K562 (cell line): ENCODE data around the gene MYO1D. TPM values are rescaled to one million over a fixed set of nuclear protein-coding genes. Genes with fewer than 3 reads are reported as not detected.

Source experiments
- ATAC-seq: fragments of 200-7000 bp; cut with Tn5 transposase; 3 replicates; pipeline ENCODE4 v1.9.1; 2020; ENCODE audit warnings: moderate library complexity
- BruUV-seq: library from RNA; stranded (reverse); fragments of 400-500 nt; replicated peaks from 2 replicates; lab custom pipeline; 2021; lab: Mats Ljungman, UMichigan
- CTCF ChIA-PET: fragments of 300-600 bp; formaldehyde crosslinking; extraction: SDS; loops from one replicate; lab custom pipeline; 2021; ENCODE audit warnings: low intra/inter-chr PET ratio; lab: Yijun Ruan, JAX
- POLR2A ChIA-PET: fragments of 300-600, 350-650 bp; sonication (Branson Sonifier 250); formaldehyde crosslinking; extraction: SDS; loops from one replicate; lab custom pipeline; 2021; ENCODE audit warnings: antibody characterized with exemption, inconsistent platforms; lab: Yijun Ruan, JAX
- DNase-seq, 4 experiments: peaks; one replicate each; pipeline versions ENCODE4 v3.0.0 to v3.0.0-alpha.2; 2011 to 2018; ENCODE audit warnings: low spot score in 3 of 4, mixed read lengths in 3 of 4; ENCODE audit errors: extremely low read depth in 1 of 4
- FAIRE-seq: peaks from 2 replicates; lab custom pipeline; 2011; peaks lifted over from hg19 to GRCh38; lab: Jason Lieb, UNC
- H2AFZ ChIP-seq: 2 replicates; pipeline ENCODE4 v1.6.0; 2011; ENCODE audit warnings: low read depth, low read length, control low read depth, inconsistent platforms
- H3K27ac ChIP-seq: fragments of 200-600 bp; 3 replicates; pipeline ENCODE4 v1.8.0; 2011; ENCODE audit warnings: low read depth, mild to moderate bottlenecking, control low read depth, inconsistent platforms, low read length, moderate library complexity, mixed read lengths; ENCODE audit errors: extremely low read depth
- H3K27me3 ChIP-seq, 2 experiments: fragments of 300-600 bp in 1 of 2; 2 replicates in 1 of 2; 3 replicates in 1 of 2; pipeline versions ENCODE4 v1.6.0 to v1.8.0; 2011; ENCODE audit warnings: inconsistent platforms in 2 of 2, low read length in 2 of 2, mild to moderate bottlenecking in 1 of 2, mixed read lengths in 1 of 2, moderate library complexity in 1 of 2; ENCODE audit not compliant: control insufficient read depth in 2 of 2, insufficient read depth in 2 of 2
- H3K36me3 ChIP-seq: fragments of 300-600 bp; 3 replicates; pipeline ENCODE4 v1.8.0; 2011; ENCODE audit warnings: mild to moderate bottlenecking, low read length, inconsistent platforms; ENCODE audit not compliant: control insufficient read depth, insufficient read depth
- H3K4me1 ChIP-seq, 2 experiments: fragments of 200-600 bp in 1 of 2; replicated peaks in 1 of 2; 2 replicates in 1 of 2; 3 replicates in 1 of 2; pipeline versions ENCODE4 v1.5.1 to v1.8.0; 2011; ENCODE audit warnings: inconsistent platforms in 2 of 2, low read length in 2 of 2, mild to moderate bottlenecking in 1 of 2, mixed read lengths in 1 of 2, moderate library complexity in 1 of 2; ENCODE audit not compliant: control insufficient read depth in 2 of 2, insufficient read depth in 2 of 2
- H3K4me2 ChIP-seq: 2 replicates; pipeline ENCODE4 v1.6.1; 2011; ENCODE audit warnings: low read length, control low read depth, inconsistent platforms, mixed read lengths; ENCODE audit not compliant: insufficient read depth
- H3K4me3 ChIP-seq: fragments of 200-600 bp; sonication (generic), shearing (Covaris generic); 2 replicates; pipeline ENCODE4 v1.5.1; 2016; ENCODE audit warnings: control low read depth, inconsistent platforms
- H3K79me2 ChIP-seq: fragments of 200-600 bp; 3 replicates; pipeline ENCODE4 v1.8.0; 2011; ENCODE audit warnings: low read length, inconsistent platforms; ENCODE audit not compliant: control insufficient read depth, insufficient read depth
- H3K9ac ChIP-seq, 2 experiments: 2 replicates each; pipeline versions ENCODE4 v1.6.0 to v1.6.1; 2011; ENCODE audit warnings: low read depth in 2 of 2, low read length in 2 of 2, control low read depth in 1 of 2, inconsistent platforms in 1 of 2, mild to moderate bottlenecking in 1 of 2, mixed read lengths in 1 of 2; ENCODE audit not compliant: insufficient read depth in 1 of 2
- H3K9me1 ChIP-seq: one replicate; pipeline ENCODE4 v1.6.0; 2011; ENCODE audit warnings: inconsistent platforms, mild to moderate bottlenecking, low read length, moderate library complexity; ENCODE audit not compliant: control insufficient read depth, insufficient read depth
- H3K9me3 ChIP-seq: replicated peaks from 2 replicates; pipeline ENCODE4 v1.5.1; 2011; ENCODE audit warnings: low read depth, low read length, inconsistent platforms; ENCODE audit not compliant: control insufficient read depth, insufficient read depth
- H4K20me1 ChIP-seq: replicated peaks from 2 replicates; pipeline ENCODE4 v1.6.1; 2011; ENCODE audit warnings: low read length, inconsistent platforms, mixed read lengths; ENCODE audit not compliant: control insufficient read depth, insufficient read depth
- CAMTA2 ChIP-seq: fragments of 250-450 bp; sonication (Bioruptor Pico); conservative IDR thresholded peaks from 2 replicates; pipeline ENCODE4 v1.5.1; 2022
- GABPB1 ChIP-seq: sonication (generic); formaldehyde crosslinking; IDR thresholded peaks from 2 replicates; pipeline ENCODE4 v1.8.0; 2022; ENCODE audit warnings: mild to moderate bottlenecking, missing genetic modification reagents
- HINFP ChIP-seq: fragments of 450-650 bp; conservative IDR thresholded peaks from 2 replicates; pipeline ENCODE4 v1.6.1; 2016; ENCODE audit warnings: missing genetic modification characterization, low read depth, mild to moderate bottlenecking, control low read depth, missing compliant biosample characterization
- IRF1 ChIP-seq: sonication (generic); formaldehyde crosslinking; IDR thresholded peaks from 2 replicates; pipeline ENCODE4 v1.8.0; 2022; ENCODE audit warnings: missing genetic modification reagents, mild to moderate bottlenecking, borderline replicate concordance
- KDM4B ChIP-seq, 2 experiments: fragments of 450-650 bp in 1 of 2; sonication (generic) in 1 of 2; IDR thresholded peaks; 2 replicates each; pipeline ENCODE4 v1.6.1; 2016 to 2017; ENCODE audit warnings: borderline replicate concordance in 2 of 2, antibody characterized with exemption in 1 of 2, low read depth in 1 of 2, mild to moderate bottlenecking in 1 of 2
- NUFIP1 ChIP-seq: fragments of 450-650 bp; IDR thresholded peaks from 2 replicates; pipeline ENCODE4 v1.6.1; 2018; ENCODE audit not compliant: partially characterized antibody
- RBFOX2 ChIP-seq: fragments of 200-400 bp; formaldehyde crosslinking; IDR thresholded peaks from 2 replicates; pipeline ENCODE4 v1.6.1; 2017; ENCODE audit warnings: low read depth, mild to moderate bottlenecking, low read length, moderate library complexity
- RBM15 ChIP-seq: fragments of 200-400 bp; formaldehyde crosslinking; IDR thresholded peaks from 2 replicates; pipeline ENCODE4 v1.6.1; 2018; ENCODE audit warnings: mild to moderate bottlenecking, low read length, moderate library complexity; ENCODE audit not compliant: insufficient read depth
- RFX5 ChIP-seq: IDR thresholded peaks from 2 replicates; pipeline ENCODE4 v1.6.1; 2011; ENCODE audit warnings: low read depth, mild to moderate bottlenecking, improper control_type of control experiment, low read length
- SMAD4 ChIP-seq: fragments of 250-450 bp; sonication (Bioruptor Pico); conservative IDR thresholded peaks from 2 replicates; pipeline ENCODE4 v1.8.0; 2021; ENCODE audit warnings: inconsistent platforms, mild to moderate bottlenecking, moderate library complexity
- SPI1 ChIP-seq: IDR thresholded peaks from 2 replicates; pipeline ENCODE4 v1.6.1; 2011; ENCODE audit warnings: low read depth, low read length, control low read depth, borderline replicate concordance
- THRB ChIP-seq: fragments of 450-650 bp; formaldehyde crosslinking; conservative IDR thresholded peaks from 2 replicates; pipeline ENCODE4 v1.4.0; 2022; ENCODE audit warnings: mild to moderate bottlenecking, missing genetic modification characterization
- ZNF75A ChIP-seq: fragments of 450-650 bp; formaldehyde crosslinking; IDR thresholded peaks from 2 replicates; pipeline ENCODE4 v1.4.0; 2020; ENCODE audit warnings: mild to moderate bottlenecking
- ZNF76 ChIP-seq: fragments of 250-450 bp; sonication (Bioruptor Pico); IDR thresholded peaks from 2 replicates; pipeline ENCODE4 v1.4.0; 2020; ENCODE audit warnings: mild to moderate bottlenecking, moderate library complexity, borderline replicate concordance
- ZNF766 ChIP-seq: fragments of 200-800 bp; sonication (Bioruptor generic); conservative IDR thresholded peaks from 2 replicates; pipeline ENCODE4 v1.6.1; 2016; ENCODE audit warnings: missing genetic modification characterization, missing compliant biosample characterization
- WGBS: fragments of 100-300 bp; shearing (Covaris generic); methylation state at CpG from one replicate; pipeline ENCODE4 v1.1.6; 2016; ENCODE audit warnings: low coverage, mixed read lengths; ENCODE audit not compliant: insufficient coverage; ENCODE audit errors: missing lambda C conversion rate; 5-methylcytosine and 5-hydroxymethylcytosine counted together
- in situ Hi-C: fragments of 300-500 bp; cut with MboI; formaldehyde crosslinking; loops from 4 replicates; pipeline ENCODE4 v1.15.0; 2018; ENCODE audit warnings: inconsistent platforms, mixed read lengths
- intact Hi-C: fragments of 100-400 bp; cut with micrococcal nuclease; formaldehyde crosslinking; loops from 2 replicates; pipeline ENCODE4 v1.14.2; 2022
- polyA plus RNA-seq, 8 experiments: library from polyadenylated mRNA; depleted of rRNA in 4 of 8; stranded (reverse) in 5 of 8; unstranded in 3 of 8; fragments of >200 nt; fragmentation: Nextera tagmentation in 2 of 8; fragmentation: Illumina TruSeq in 1 of 8; extraction: Ambion mirVana in 2 of 8; extraction: Trizol in 1 of 8; gene quantifications; 2 replicates each; pipeline versions ENCODE4 v1.2.1 to v1.2.3, GENCODE V29; 2011 to 2014; ENCODE audit warnings: inconsistent platforms in 1 of 8, missing spikeins in 1 of 8
- total RNA-seq, 7 experiments: library from RNA; depleted of rRNA in 6 of 7; stranded (reverse); fragments of >200 nt in 6 of 7; fragmentation: Illumina TruSeq in 2 of 7; extraction: Trizol in 2 of 7; gene quantifications; 2 replicates each; pipeline versions ENCODE4 v1.2.1 to v1.2.3, GENCODE V29; 2011 to 2021; ENCODE audit warnings: low replicate concordance in 1 of 7

MYO1D gene
- total and polyA plus RNA-seq, 9 of the 15 experiments (the other 6 are each of a cell fraction or from before 2014, with no cell fraction given) = 2.1 to 71.2 (median 45.4) TPM

- Histone ChIP-seq H3K4me2 (peak within 1 kb of the TSS; percentile 79), H3K9me1 (no peaks in the 10 kb centered on the region), H3K27ac (peak within 1 kb of the TSS; percentile 78), H3K4me1 (peaks cover 13 to 52% of the 10 kb centered on the region in 2 experiments; a peak in 4 of 5 replicates), H3K79me2 (peaks cover 17% of the 10 kb centered on the region; the same call in 2 of the 3 replicates), H3K9ac (peak within 1 kb of the TSS; percentile 62 to 94), H3K36me3 (peaks cover 50% of the 10 kb centered on the region; the same call in 2 of the 3 replicates), H2AFZ (peak within 1 kb of the TSS; percentile 91), H3K9me3 (no peaks in the 10 kb centered on the region), H3K4me3 (peak within 1 kb of the TSS; percentile 56), H3K27me3 (no peaks in the 10 kb centered on the region), H4K20me1 (peaks cover 10% of the 10 kb centered on the region; the same call in 1 of the 2 replicates)
- intact Hi-C loops (loop anchor here (10.0 kb wide), 1 partner anchor 168 kb away; no protein-coding TSS in a partner anchor), in situ Hi-C loops (no loop called here)
- CTCF ChIA-PET = no interaction called here
- POLR2A ChIA-PET = interaction anchor here (0.6 to 2.5 kb wide), 9 partner anchors 9 to 639 kb away, joined by 3 to 9 read pairs (median 4); no protein-coding TSS in a partner anchor
- FAIRE-seq (no peak), DNase-seq (peak; percentile 82 to 87 (median 85)), ATAC-seq (peak; percentile 61)
- BruUV-seq = no TSS peak
- 1% methylated on average over 47 of the region's 135 CpGs for WGBS
- TF ChIP-seq GABPB1 (CRISPR knock-in tag) (no peak), RFX5 (no peak), SMAD4 (peak; percentile 87), RBFOX2 (peak; percentile 24), ZNF76 (no peak), KDM4B (IDR thresholded peaks at IDR 0.05; ENCODE audit: borderline replicate concordance in 2 of 2, low read depth in 1 of 2) (no peak), HINFP (tag) (no peak), THRB (CRISPR knock-in tag) (no peak), ZNF75A (no peak), SPI1 (no peak), ZNF766 (CRISPR knock-in tag) (peak; percentile 63; the same call in 1 of the 2 replicates), RBM15 (no peak), CAMTA2 (0 out of 2 replicates have a peak, but pooled peaks have one; percentile 22), IRF1 (CRISPR knock-in tag) (no peak), NUFIP1 (no peak)
These were observed 390.0 kb downstream of the MYO1D start, which contains the start of gene CDK5R1 for GRCh38 chr17:32486701-32487472. TSS of gene CDK5R1 (plus strand) at chr17:32486993. CDS start at chr17:32487621, 628 bp downstream.
